CD4-positive, CD25-positive, alpha-beta regulatory T cell (primary cell): ENCODE data around the gene B3GAT1. TPM values are rescaled to one million over a fixed set of nuclear protein-coding genes. Genes with fewer than 3 reads are reported as not detected.
A peak's percentile ranks its signal among the peaks of the same experiment; 100 is the strongest.
"Not testable (repeated sequence)": the region's sequence is repeated elsewhere in the genome, so short reads cannot be mapped to it uniquely, and the experiment has no call there.

Experiments used
- ATAC-seq, 2 donors: fragments of 150-1000 bp; cut with Tn5 transposase; one replicate each; pipeline ENCODE4 v1.10.0; 2021; ENCODE audit warnings: low read depth in 2 of 2, moderate number of reproducible peaks in 2 of 2, moderate library complexity in 1 of 2
- DNase-seq, 3 donors: peaks; one replicate each; pipeline versions ENCODE4 v3.0.0 to v3.0.0-alpha.2; 2012 to 2022; ENCODE audit warnings: mixed read lengths in 1 of 3
- H3K27ac ChIP-seq: one replicate; pipeline ENCODE4 v1.7.0; 2013; ENCODE audit warnings: mild to moderate bottlenecking, low read length; ENCODE audit not compliant: insufficient read depth, poor library complexity, severe bottlenecking
- H3K27me3 ChIP-seq: one replicate; pipeline ENCODE4 v1.7.0; 2013; ENCODE audit warnings: low read length; ENCODE audit not compliant: control insufficient read depth, insufficient read depth
- H3K36me3 ChIP-seq: one replicate; pipeline ENCODE4 v1.7.0; 2013; ENCODE audit warnings: mild to moderate bottlenecking, low read length, moderate library complexity; ENCODE audit not compliant: control insufficient read depth, insufficient read depth
- H3K4me1 ChIP-seq: 2 replicates; pipeline ENCODE4 v1.7.0; 2013; ENCODE audit warnings: mild to moderate bottlenecking, low read length; ENCODE audit not compliant: insufficient read depth, control insufficient read depth, poor library complexity, severe bottlenecking
- H3K4me3 ChIP-seq: one replicate; pipeline ENCODE4 v1.7.0; 2013; ENCODE audit warnings: low read depth, mild to moderate bottlenecking, low read length, moderate library complexity
- H3K9me3 ChIP-seq, 2 experiments: 1 replicate in 1 of 2; 2 replicates in 1 of 2; pipeline ENCODE4 v1.7.0; 2013; ENCODE audit warnings: low read length in 2 of 2, mild to moderate bottlenecking in 1 of 2, moderate library complexity in 1 of 2; ENCODE audit not compliant: control insufficient read depth in 2 of 2
- H3K27ac Mint-ChIP-seq, 3 donors: one replicate each; pipeline ENCODE4 v1.8.0; 2020 to 2022; ENCODE audit warnings: mild to moderate bottlenecking in 3 of 3, mixed read lengths in 3 of 3, moderate library complexity in 2 of 3
- H3K27me3 Mint-ChIP-seq: one replicate; pipeline ENCODE4 v1.8.0; 2022; ENCODE audit warnings: mild to moderate bottlenecking, mixed read lengths
- H3K36me3 Mint-ChIP-seq: one replicate; pipeline ENCODE4 v1.8.0; 2020; ENCODE audit warnings: mixed read lengths
- H3K4me1 Mint-ChIP-seq, 4 donors: one replicate each; pipeline ENCODE4 v1.8.0; 2020 to 2022; ENCODE audit warnings: mixed read lengths in 4 of 4, mild to moderate bottlenecking in 1 of 4
- H3K4me3 Mint-ChIP-seq, 4 donors: one replicate each; pipeline ENCODE4 v1.8.0; 2020 to 2022; ENCODE audit warnings: mild to moderate bottlenecking in 4 of 4, mixed read lengths in 4 of 4, moderate library complexity in 3 of 4
- H3K9me3 Mint-ChIP-seq, 7 donors: one replicate each; pipeline ENCODE4 v1.8.0; 2020 to 2022; ENCODE audit warnings: mixed read lengths in 7 of 7, mild to moderate bottlenecking in 3 of 7, moderate library complexity in 2 of 7
- polyA plus RNA-seq, 4 donors: library from polyadenylated mRNA; unstranded; fragments of 300-500 nt; fragmentation: Illumina TruSeq; gene quantifications; one replicate each; pipeline ENCODE4 v1.2.3, GENCODE V29; 2021
- total RNA-seq: library from RNA; stranded (reverse); gene quantifications from one replicate; pipeline ENCODE4 v1.2.3, GENCODE V29; 2022

The B3GAT1 gene, protein sequence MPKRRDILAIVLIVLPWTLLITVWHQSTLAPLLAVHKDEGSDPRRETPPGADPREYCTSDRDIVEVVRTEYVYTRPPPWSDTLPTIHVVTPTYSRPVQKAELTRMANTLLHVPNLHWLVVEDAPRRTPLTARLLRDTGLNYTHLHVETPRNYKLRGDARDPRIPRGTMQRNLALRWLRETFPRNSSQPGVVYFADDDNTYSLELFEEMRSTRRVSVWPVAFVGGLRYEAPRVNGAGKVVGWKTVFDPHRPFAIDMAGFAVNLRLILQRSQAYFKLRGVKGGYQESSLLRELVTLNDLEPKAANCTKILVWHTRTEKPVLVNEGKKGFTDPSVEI
- total RNA-seq = 1.9 TPM
- polyA plus RNA-seq = not detected

DNA sequence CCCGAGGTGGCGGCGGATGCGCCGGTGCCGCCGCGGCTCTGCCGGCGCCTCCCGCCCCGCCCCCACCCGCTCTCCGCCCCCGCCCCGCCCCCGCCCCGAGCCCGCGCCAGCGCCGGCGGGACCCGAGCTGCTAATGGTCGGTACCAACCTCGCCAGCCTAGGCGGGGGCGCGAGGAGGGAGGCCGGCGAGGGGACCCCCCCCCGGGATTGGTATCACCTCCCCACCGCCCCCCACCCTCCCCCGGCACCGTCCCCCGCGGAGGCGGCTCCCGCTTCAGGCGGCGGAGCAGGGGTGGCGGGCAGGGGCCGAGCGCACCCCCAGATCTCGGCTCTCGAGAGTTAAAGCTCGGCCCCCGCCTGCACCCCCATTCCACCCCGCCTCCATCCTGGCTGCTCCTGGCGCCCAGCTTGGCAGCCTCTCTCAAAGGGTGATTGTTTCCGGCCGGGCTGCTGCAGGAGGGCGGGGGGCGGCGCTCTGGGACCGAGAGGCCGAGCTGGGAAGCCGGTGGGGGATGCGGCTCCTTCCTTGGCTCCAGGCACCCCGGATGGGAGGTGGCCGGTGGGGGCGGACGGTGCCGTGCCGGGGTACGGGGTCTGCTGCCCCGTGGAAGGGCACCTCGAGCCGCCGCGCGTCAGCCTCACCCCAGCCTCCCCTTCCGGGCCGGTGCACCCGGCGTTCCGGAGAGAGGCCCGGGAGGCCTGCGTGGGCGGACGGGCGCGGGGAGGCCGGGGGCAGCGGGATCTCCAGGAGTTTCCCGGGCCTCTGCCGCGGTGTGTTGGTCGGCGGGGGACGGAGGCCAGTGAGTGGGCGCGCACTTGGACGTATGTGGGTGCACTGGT, at the start of gene B3GAT1:
Gene B3GAT1, minus strand, starts transcription at position 40 of the 840 bp plus-strand sequence. CDS start 24,583 bp downstream, outside the sequence.
- H3K27ac ChIP-seq = no peak within 1 kb of the TSS
- Mint-ChIP-seq H3K27me3 (peaks cover 58% of the 10 kb centered on the region), H3K9me3 (peaks cover 0 to 3% (median 0%) of the 10 kb centered on the region in 7 donors), H3K4me1 (peaks cover 0 to 22% (median 5%) of the 10 kb centered on the region in 4 donors), H3K27ac (no peak within 1 kb of the TSS), H3K4me3 (peak within 1 kb of the TSS; percentile 43 to 73 (median 68)), H3K36me3 (no peaks in the 10 kb centered on the region)
- H3K4me3 ChIP-seq = no peak within 1 kb of the TSS
- no peaks in the 10 kb centered on the region for H3K9me3 ChIP-seq
- peaks cover 10% of the 10 kb centered on the region for H3K4me1 ChIP-seq
- DNase-seq = no peak
- peak in 1 of 2 donors; percentile 33 for ATAC-seq
- H3K36me3 ChIP-seq = no peaks in the 10 kb centered on the region
- peaks cover 21% of the 10 kb centered on the region for H3K27me3 ChIP-seq

DNA sequence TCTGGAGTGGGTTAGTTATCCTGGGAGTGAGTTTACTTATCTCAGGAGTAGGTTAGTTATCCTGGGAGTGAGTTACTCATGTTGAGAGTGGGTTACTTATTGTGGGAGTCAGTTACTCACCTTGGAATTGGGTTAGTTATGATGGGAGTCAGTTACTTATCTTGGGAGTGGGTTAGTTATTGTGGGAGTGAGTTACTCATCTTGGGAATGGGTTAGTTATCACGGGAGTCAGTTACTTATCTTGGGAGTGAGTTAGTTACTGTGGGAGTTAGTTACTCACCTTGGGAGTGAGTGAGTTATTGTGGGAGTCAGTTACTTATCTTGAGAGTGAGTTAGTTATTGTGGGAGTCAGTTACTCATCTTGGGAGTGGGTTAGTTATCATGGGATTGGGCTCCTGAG, 49.6 kb upstream of the B3GAT1 start:
- Mint-ChIP-seq H3K4me1 (no peaks in the 10 kb centered on the region), H3K27ac (no peak overlapping the region), H3K27me3 (peaks cover 4% of the 10 kb centered on the region), H3K36me3 (no peaks in the 10 kb centered on the region), H3K9me3 (peaks cover 0 to 6% (median 2%) of the 10 kb centered on the region in 7 donors), H3K4me3 (no peak overlapping the region)
- Histone ChIP-seq H3K4me3 (no peak overlapping the region), H3K4me1 (no peaks in the 10 kb centered on the region), H3K27me3 (peaks cover 5% of the 10 kb centered on the region), H3K9me3 (peaks cover 8 to 17% of the 10 kb centered on the region in 2 experiments), H3K36me3 (no peaks in the 10 kb centered on the region), H3K27ac (no peak overlapping the region)
- ATAC-seq (no peak), DNase-seq (no peak)

DNA sequence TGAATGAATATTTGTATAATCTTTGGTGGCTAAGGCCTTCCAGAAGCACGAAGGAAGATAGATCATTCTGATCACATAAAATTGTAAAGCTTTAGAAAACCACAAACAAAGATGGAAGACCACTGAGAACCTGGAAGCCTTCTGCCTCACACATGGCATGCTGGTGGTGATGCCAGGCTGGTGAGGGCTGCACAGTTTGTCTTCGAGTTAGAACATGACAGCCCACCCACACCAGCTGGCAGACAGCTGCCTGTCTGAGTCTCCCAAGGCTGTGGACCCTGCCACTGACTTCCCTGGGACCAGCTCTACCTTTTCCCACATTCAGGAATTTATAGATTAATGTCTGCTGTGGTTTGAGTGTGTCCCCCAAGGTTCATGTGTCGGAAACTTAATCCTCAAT, 48.8 kb upstream of the B3GAT1 start:
- Mint-ChIP-seq H3K27ac (no peak overlapping the region), H3K9me3 (peaks cover 0 to 9% (median 4%) of the 10 kb centered on the region in 7 donors), H3K36me3 (no peaks in the 10 kb centered on the region), H3K4me1 (no peaks in the 10 kb centered on the region), H3K27me3 (peaks cover 4% of the 10 kb centered on the region), H3K4me3 (no peak overlapping the region)
- peaks cover 5% of the 10 kb centered on the region for H3K27me3 ChIP-seq
- H3K4me3 ChIP-seq = no peak overlapping the region
- peaks cover 8 to 17% of the 10 kb centered on the region in 2 experiments for H3K9me3 ChIP-seq
- H3K27ac ChIP-seq = no peak overlapping the region
- no peaks in the 10 kb centered on the region for H3K36me3 ChIP-seq
- no peaks in the 10 kb centered on the region for H3K4me1 ChIP-seq
- no peak for DNase-seq
- ATAC-seq = no peak

DNA sequence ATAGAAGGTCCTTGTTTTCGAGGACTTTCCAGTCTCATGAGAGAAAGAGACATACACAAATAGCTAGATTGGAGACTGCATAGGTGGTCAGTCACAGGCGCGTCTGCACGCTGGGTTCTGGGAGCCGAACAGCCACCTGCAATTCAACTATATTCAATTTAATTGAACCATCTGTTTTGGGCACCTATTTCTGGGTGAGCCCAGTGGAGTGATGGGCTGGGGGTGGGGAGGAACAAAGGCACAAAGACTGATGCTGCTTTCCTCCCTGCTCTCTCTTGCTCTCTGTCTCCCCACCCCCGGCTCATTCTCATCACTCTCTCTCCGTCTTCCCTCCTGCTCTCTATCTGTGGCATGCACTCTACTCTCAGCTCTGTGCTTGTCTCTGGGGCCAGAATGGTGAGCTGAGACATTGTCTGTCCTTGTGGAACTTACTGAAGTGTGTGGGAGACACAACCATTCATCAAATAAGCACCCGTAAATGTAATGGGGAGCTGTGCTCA, 48.1 kb upstream of the B3GAT1 start:
- H3K36me3 ChIP-seq = no peaks in the 10 kb centered on the region
- H3K4me3 Mint-ChIP-seq = no peak overlapping the region
- H3K9me3 Mint-ChIP-seq = peaks cover 0 to 9% (median 4%) of the 10 kb centered on the region in 7 donors
- H3K27ac ChIP-seq = no peak overlapping the region
- no peak for DNase-seq
- H3K4me1 ChIP-seq = no peaks in the 10 kb centered on the region
- no peaks in the 10 kb centered on the region for H3K4me1 Mint-ChIP-seq
- ATAC-seq = no peak
- H3K36me3 Mint-ChIP-seq = no peaks in the 10 kb centered on the region
- H3K4me3 ChIP-seq = no peak overlapping the region
- H3K27me3 Mint-ChIP-seq = no peaks in the 10 kb centered on the region
- peaks cover 8 to 17% of the 10 kb centered on the region in 2 experiments for H3K9me3 ChIP-seq
- H3K27ac Mint-ChIP-seq = no peak overlapping the region
- peaks cover 3% of the 10 kb centered on the region for H3K27me3 ChIP-seq

DNA sequence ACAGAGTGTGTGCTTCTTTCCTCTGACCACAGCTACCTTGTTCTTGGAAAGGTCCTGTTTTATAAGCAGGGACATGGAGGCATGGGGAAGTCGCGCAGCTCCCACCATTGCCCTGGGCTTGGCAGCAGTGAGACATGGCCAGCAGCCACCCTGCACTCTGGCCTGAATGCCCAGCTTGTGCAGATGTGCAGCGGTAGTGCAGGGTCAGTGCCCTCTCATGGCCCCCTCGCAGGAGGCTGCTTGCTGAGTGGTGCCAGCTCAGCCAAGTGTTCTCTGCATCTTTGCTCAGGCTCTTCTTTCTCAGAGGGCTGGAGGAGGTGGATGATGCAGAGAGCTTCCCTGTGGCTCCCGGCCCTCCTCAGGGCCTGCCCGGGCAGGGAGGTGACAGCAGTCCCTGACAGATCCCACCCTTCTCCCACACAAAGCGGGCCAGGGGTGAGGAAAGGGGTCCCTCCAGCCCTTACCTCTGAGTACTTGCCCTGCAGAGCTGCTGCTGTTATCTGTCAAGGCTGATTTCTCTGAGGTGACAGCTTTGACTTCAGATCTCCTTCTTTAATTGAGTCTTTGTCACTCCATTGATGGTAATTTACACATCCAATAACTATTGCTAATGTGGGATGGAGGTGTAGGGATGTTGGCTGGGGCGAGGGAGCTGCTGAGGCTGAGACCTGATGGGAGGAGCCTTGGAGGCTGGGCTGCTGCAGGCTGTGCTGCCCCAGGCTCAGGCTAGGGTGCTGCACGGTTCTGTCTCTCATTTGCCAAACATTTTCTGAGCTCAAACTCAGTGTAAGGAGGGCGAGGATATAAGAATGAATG, 47.4 kb upstream of the B3GAT1 start:
- H3K4me1 Mint-ChIP-seq = no peaks in the 10 kb centered on the region
- H3K9me3 Mint-ChIP-seq = peaks cover 0 to 9% (median 4%) of the 10 kb centered on the region in 7 donors
- no peaks in the 10 kb centered on the region for H3K4me1 ChIP-seq
- H3K4me3 Mint-ChIP-seq = no peak overlapping the region
- peaks cover 8 to 17% of the 10 kb centered on the region in 2 experiments for H3K9me3 ChIP-seq
- no peak overlapping the region for H3K27ac ChIP-seq
- no peak for ATAC-seq
- DNase-seq = no peak
- H3K36me3 ChIP-seq = no peaks in the 10 kb centered on the region
- no peaks in the 10 kb centered on the region for H3K36me3 Mint-ChIP-seq
- H3K27ac Mint-ChIP-seq = no peak overlapping the region
- H3K27me3 Mint-ChIP-seq = no peaks in the 10 kb centered on the region
- no peak overlapping the region for H3K4me3 ChIP-seq
- no peaks in the 10 kb centered on the region for H3K27me3 ChIP-seq

DNA sequence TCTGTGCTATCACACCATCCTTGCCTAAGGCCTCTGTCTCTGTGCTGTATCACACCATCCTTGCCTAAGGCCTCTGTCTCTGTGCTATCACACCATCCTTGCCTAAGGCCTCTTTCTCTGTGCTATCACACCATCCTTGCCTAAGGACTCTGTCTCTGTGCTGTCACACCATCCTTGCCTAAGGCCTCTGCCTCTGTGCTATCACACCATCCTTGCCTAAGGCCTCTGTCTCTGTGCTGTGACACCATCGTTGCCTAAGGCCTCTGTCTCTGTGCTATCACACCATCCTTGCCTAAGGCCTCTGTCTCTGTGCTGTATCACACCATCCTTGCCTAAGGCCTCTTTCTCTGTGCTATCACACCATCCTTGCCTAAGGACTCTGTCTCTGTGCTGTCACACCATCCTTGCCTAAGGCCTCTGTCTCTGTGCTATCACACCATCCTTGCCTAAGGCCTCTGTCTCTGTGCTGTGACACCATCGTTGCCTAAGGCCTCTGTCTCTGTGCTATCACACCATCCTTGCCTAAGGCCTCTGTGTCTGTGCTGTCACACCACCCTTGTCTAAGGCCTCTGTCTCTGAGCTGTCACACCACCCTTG, 45.5 kb upstream of the B3GAT1 start:
- not testable (repeated sequence) for H3K36me3 ChIP-seq, H3K9me3 Mint-ChIP-seq, H3K27ac ChIP-seq, H3K27me3 Mint-ChIP-seq, H3K4me1 ChIP-seq, DNase-seq, H3K4me3 ChIP-seq, ATAC-seq, H3K27ac Mint-ChIP-seq, H3K4me1 Mint-ChIP-seq, H3K27me3 ChIP-seq, H3K36me3 Mint-ChIP-seq, H3K4me3 Mint-ChIP-seq
- peaks cover 8 to 17% of the 10 kb centered on the region in 2 experiments for H3K9me3 ChIP-seq

DNA sequence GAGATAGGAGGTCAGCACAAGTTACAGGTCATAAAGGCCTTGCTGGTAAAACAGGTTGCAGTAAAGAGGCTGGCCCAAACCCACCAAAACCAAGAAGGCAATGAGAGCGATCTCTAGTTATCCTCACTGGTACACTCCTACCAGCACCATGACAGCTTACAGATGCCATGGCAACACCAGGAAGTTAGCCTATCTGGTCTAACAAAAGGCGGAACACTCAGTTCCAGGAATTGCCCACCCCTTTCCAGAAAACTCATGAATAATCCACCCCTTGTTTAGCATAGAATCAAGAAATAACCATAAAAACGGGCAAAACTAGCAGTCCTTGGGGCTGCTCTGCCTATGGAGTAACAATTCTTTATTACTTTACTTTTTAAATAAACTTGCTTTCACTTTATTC, 43.5 kb upstream of the B3GAT1 start:
- Mint-ChIP-seq H3K36me3 (no peaks in the 10 kb centered on the region), H3K4me3 (no peak overlapping the region), H3K27ac (no peak overlapping the region), H3K9me3 (peaks cover 0 to 9% (median 5%) of the 10 kb centered on the region in 7 donors), H3K27me3 (no peaks in the 10 kb centered on the region), H3K4me1 (no peaks in the 10 kb centered on the region)
- no peak for ATAC-seq
- Histone ChIP-seq H3K4me1 (no peaks in the 10 kb centered on the region), H3K4me3 (no peak overlapping the region), H3K27ac (no peak overlapping the region), H3K9me3 (peaks cover 8 to 17% of the 10 kb centered on the region in 2 experiments), H3K36me3 (no peaks in the 10 kb centered on the region), H3K27me3 (no peaks in the 10 kb centered on the region)
- DNase-seq = no peak
